ENCODE data around the gene ALPL.
"Not testable (repeated sequence)": the region's sequence is repeated elsewhere in the genome, so short reads cannot be mapped to it uniquely, and the experiment has no call there.

The ALPL gene

DNA sequence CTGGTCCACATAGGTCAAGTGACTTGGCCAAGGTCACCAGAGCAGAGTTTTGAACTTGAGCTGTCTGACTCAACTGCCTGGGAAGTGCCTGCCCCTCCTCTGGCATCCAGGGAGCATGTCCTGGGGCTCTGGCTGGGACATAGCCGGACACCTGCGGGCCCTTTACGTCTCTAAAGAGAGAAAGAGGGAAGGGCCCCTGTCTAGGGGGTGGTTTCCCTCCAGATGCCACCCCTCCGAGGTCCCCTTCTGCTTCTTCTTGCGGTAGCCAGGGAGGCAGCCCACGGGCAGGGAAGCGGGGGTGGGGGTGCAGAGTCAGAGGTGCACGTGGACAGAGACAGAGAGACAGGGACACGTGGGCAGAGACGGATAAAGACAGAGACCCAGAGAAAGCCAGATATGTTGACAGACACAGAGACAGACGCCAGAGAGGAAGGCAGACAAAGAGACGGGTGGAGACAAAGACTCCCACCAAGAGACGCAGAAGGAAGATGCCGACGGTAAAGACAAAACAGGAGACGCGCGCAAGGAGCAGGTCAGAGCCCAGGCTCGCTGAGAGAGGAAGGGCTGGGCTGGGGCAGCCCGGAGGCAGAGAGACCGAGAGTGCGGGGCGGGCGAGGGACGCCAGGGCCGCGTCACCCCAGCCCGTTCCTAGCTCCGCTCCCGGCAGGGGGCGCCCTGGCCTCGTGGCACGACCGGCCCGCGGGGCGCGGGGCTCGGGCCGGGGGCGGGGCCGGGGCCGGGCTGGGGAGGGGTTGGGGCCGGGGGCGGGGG is 458 bp upstream of the ALPL start:
- DNase-seq: peak; percentile 51

- DNase-seq: no peak
These were observed 880 bp downstream of the ALPL start for GRCh38 chr1:21510113-21510493.

- no peak for DNase-seq
These were observed 1.8 kb downstream of the ALPL start for GRCh38 chr1:21510885-21511578.

DNA sequence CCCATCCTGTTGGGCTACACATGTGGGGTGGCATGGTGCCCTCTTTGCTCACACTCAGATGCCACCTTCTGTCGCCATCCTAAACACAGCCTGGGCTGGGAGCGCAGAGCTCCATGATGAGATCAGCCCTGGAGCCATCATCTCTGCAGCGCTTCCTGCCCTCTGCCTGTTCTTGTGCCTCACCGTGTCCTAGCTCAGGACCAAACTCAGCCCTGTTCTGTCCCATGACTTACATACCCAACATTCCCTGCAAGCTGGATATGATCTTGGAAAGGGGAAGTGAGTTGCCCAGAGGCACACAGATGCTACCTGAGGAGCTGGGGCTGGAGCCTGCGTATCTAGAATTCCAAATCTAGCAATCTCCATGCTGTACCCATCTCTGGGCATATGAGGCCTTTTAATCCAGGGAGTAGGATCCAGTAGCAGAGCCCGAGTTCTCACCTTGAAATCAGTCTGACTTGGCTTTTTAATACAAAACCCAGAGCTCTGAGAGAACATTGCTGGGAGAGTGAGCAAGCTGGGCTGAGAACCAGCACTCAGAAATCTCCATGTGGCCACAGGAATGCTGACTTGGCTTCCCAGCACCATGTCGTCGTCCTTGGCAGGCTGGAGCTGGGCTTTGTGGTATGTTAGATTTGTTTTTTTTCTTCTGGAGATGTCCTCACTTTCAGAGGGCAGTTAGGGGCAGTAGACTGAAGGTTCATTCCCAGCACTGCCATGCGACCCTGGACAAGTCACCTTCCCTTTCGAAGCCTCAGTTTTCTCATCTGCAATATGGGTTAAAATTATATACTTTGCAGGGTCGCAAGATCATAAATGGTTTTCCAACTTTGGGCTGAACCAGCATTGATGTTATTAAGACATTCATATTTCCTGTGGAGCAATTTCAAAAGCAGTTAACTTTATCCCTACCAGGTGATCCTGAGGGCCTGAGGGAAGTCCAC is 2.6 kb downstream of the ALPL start:
- no peak for DNase-seq

DNA sequence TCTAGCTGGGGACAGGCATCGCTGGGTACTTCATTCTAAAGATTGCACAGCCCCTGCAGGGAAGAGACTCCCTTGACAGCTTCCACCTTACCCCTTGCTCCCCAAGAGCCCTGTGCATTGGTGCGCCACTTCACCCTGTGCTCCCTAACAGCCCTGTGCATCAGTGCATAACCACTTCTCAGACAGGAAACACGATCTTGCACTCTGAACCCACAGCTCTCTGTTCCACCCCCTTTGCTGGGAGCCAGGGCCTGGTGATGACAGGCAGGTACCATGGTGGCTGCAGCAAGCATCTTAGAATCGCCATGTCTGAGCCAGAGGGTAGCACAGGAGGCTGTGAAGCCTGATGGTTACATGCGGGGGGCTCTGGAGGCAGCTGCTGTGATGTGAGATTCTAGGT is 5.0 kb downstream of the ALPL start:
- no peak for DNase-seq

GRCh38 chr1:21517161-21517589 is 8.0 kb downstream of the ALPL start:
- no peak for DNase-seq

- DNase-seq: no peak
These were observed 8.6 kb downstream of the ALPL start for GRCh38 chr1:21517660-21518480.

DNA sequence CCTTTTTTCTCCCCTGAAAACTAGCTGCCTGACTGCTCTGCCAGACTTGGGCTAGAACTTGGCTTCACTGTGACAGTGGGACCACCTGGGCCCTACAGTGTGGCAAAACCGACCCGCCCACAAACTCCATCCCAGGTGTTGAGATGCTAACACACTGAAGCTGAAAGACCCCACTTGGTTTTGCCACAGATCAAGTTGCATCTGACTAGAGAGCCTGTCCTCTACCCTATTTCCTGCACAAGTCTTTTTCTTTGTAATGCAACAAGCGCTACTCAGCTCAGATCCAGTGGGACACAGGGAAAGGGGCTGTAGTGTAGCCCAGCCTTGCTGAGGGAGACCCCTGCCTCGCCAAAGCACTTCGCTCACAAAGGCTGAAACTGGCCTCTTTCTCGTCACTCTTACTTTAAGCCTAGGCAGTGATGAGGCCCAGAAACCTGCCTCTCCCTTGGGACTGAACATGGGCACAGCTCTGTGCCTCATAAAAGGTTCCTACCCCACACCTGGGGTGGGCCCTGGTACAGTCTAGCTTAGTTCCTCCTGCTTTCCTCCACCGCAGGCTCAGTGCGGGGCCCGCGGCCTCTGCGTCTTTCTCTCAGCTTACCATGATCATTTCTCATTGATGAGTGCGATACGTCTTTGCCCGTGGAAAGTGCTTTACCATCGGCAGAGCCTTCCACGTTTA is 9.7 kb downstream of the ALPL start:
- no peak for DNase-seq

- DNase-seq: not testable (repeated sequence)
These were observed 10.4 kb downstream of the ALPL start for GRCh38 chr1:21519486-21520070.

- no peak for DNase-seq
These were observed 11.9 kb downstream of the ALPL start for GRCh38 chr1:21520899-21521716.

GRCh38 chr1:21521717-21522060 is 12.5 kb downstream of the ALPL start:
- DNase-seq: no peak

- DNase-seq: no peak
These were observed 13.4 kb downstream of the ALPL start for GRCh38 chr1:21522525-21523038.

DNA sequence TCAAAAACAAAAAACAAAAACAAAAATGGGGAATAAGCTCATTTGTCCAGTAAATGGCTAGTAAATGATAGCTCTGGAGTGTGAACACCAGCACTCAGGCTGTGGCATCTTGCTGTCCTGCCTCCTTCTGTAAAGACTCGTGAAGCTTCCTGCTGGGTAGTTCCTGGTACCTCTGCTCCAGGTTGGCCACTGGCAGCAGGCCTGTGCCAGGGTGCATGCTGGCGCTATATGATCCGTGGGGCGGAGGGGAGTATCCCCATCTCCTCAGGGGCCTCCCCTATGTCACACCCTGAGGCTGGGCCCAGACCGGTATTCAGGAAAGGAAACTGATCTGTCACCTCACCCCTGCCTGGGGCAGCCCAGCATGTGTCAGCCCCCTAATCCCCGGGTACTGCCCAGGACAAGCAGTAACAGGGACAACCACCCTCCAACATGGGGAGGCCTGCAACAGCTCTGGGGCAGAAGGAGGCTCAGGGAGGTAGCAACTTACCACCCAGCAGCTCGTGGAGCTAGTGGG is 14.1 kb downstream of the ALPL start:
- no peak for DNase-seq

- DNase-seq: no peak
These were observed 15.0 kb downstream of the ALPL start for GRCh38 chr1:21524220-21524619.

- DNase-seq: no peak
These were observed 15.6 kb downstream of the ALPL start for GRCh38 chr1:21524686-21525339.

DNA sequence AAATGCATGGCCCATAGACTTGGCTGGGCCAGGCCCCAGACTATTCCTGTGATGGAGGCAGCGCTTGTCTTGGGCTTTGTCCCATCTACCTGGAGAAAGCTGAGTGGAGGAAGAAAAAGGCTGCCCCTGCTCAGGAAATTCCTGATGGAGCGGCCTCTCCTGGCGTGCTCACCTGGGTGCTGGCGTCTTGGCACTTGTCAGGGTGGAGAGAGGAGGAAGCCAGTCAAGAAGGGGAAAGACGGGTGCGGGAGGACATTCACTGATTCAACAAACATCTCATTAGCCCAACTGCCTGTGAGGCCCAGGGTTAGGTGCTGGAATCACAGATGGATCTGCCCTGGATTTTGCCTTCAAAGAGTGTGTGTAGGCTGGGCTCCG is 16.1 kb downstream of the ALPL start:
- DNase-seq: no peak

- no peak for DNase-seq
These were observed 17.2 kb downstream of the ALPL start for GRCh38 chr1:21526441-21526840.

GRCh38 chr1:21530368-21531016 is 21.3 kb downstream of the ALPL start:
- DNase-seq: no peak

GRCh38 chr1:21531241-21531640 is 22.0 kb downstream of the ALPL start:
- DNase-seq: no peak
